Esophagus squamous epithelium (tissue), 5 donors: ENCODE data around the gene FTCD. TPM values are rescaled to one million over a fixed set of nuclear protein-coding genes. Genes with fewer than 3 reads are reported as not detected.
A peak's percentile ranks its signal among the peaks of the same experiment; 100 is the strongest.

Experiments used
- DNase-seq: peaks from one replicate; lab custom pipeline; 2025; lab: John Stamatoyannopoulos, UW
- H3K27ac ChIP-seq, 4 donors: fragments of 200-600 bp; sonication (generic); one replicate each; pipeline ENCODE4 v1.5.1; 2016 to 2019; ENCODE audit warnings: mild to moderate bottlenecking in 1 of 4
- H3K27me3 ChIP-seq, 4 donors: fragments of 200-600 bp; sonication (generic); 1 replicate in 3 of 4; 2 replicates in 1 of 4; pipeline versions ENCODE4 v1.5.1 to v1.6.0; 2017 to 2021; ENCODE audit warnings: antibody characterized with exemption in 1 of 4
- H3K36me3 ChIP-seq, 3 donors: fragments of 200-600 bp; sonication (generic); one replicate each; pipeline ENCODE4 v1.5.1; 2016 to 2019
- H3K4me1 ChIP-seq, 3 donors: fragments of 200-600 bp; sonication (generic); one replicate each; pipeline ENCODE4 v1.5.1; 2017 to 2019
- H3K4me3 ChIP-seq, 4 donors: fragments of 200-600 bp; sonication (generic); 1 replicate in 3 of 4; 2 replicates in 1 of 4; pipeline ENCODE4 v1.5.1; 2016 to 2019; ENCODE audit warnings: mild to moderate bottlenecking in 2 of 4, moderate library complexity in 1 of 4
- H3K9me3 ChIP-seq, 3 donors: fragments of 200-600 bp; sonication (generic); one replicate each; pipeline ENCODE4 v1.5.1; 2016 to 2019
- POLR2A ChIP-seq, 4 donors: fragments of 450-650 bp; IDR thresholded peaks; one replicate each; pipeline ENCODE4 v1.6.1; 2017; ENCODE audit warnings: antibody characterized with exemption in 4 of 4, mild to moderate bottlenecking in 4 of 4, moderate library complexity in 3 of 4
- WGBS, 2 donors: methylation state at CpG; one replicate each; pipeline ENCODE4 v1.1.5; 2018; 5-methylcytosine and 5-hydroxymethylcytosine counted together
- intact Hi-C: fragments of 100-400 bp; cut with DNase I; formaldehyde crosslinking; loops from one replicate; pipeline ENCODE4 v1.15.0; 2022
- total RNA-seq, 4 donors: library from RNA; depleted of rRNA; stranded (reverse); fragments of >200 nt; gene quantifications; one replicate each; pipeline ENCODE4 v1.1.0, GENCODE V29; 2016
- TF ChIP-seq, protein P1 (sequence below), 6 experiments: fragments of 450-650 bp in 4 of 6; fragments of 200-600 bp in 2 of 6; sonication (generic) in 2 of 6; IDR thresholded peaks; one replicate each; pipeline ENCODE4 v1.5.1; 2016 to 2019; ENCODE audit warnings: antibody characterized with exemption in 6 of 6, mild to moderate bottlenecking in 4 of 6, moderate library complexity in 4 of 6
- donor health status: DM: yes; HTN: yes; CAD: no.

The FTCD gene
- total RNA-seq, 4 donors from 2014 or later: not detected

DNA sequence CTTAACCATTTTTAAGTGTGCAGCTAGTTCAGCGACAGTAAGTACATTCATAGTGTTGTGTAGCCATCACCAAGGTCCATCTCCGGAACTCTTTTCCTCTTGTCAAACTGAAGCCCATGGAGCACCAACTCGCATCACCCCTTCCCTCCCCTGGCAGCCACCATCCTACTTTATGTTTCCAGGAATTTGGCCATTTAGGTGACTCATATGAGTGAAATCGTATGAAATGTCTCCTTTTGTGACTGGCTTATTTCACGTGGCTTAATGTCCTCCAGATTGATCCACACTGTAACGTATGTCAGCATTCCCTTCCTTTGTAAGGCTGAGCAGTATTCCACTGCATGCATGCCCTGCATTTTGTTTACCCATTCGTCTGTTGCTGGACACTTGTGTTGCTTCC, 55.0 kb downstream of the FTCD start:
- Histone ChIP-seq H3K4me3 (peak overlapping the region in 2 of 4 donors; percentile 75 to 84), H3K27ac (peak overlapping the region in 1 of 4 donors; percentile 96), H3K27me3 (peaks cover 0 to 70% (median 5%) of the 10 kb centered on the region in 4 donors), H3K4me1 (peaks cover 0 to 31% (median 15%) of the 10 kb centered on the region in 3 donors), H3K9me3 (no peaks in the 10 kb centered on the region), H3K36me3 (no peaks in the 10 kb centered on the region)
- WGBS, 2 donors: 49 to 51% methylated on average over 7 of the region's 7 CpGs
- TF ChIP-seq POLR2A (IDR thresholded peaks at IDR 0.05): no peak
- TF ChIP-seq, protein P1, sequence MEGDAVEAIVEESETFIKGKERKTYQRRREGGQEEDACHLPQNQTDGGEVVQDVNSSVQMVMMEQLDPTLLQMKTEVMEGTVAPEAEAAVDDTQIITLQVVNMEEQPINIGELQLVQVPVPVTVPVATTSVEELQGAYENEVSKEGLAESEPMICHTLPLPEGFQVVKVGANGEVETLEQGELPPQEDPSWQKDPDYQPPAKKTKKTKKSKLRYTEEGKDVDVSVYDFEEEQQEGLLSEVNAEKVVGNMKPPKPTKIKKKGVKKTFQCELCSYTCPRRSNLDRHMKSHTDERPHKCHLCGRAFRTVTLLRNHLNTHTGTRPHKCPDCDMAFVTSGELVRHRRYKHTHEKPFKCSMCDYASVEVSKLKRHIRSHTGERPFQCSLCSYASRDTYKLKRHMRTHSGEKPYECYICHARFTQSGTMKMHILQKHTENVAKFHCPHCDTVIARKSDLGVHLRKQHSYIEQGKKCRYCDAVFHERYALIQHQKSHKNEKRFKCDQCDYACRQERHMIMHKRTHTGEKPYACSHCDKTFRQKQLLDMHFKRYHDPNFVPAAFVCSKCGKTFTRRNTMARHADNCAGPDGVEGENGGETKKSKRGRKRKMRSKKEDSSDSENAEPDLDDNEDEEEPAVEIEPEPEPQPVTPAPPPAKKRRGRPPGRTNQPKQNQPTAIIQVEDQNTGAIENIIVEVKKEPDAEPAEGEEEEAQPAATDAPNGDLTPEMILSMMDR (IDR thresholded peaks at IDR 0.05): no peak
- intact Hi-C loops: loop anchor here (10.0 kb wide), 1 partner anchor 126 kb away; no protein-coding TSS in a partner anchor
- no peak for DNase-seq

DNA sequence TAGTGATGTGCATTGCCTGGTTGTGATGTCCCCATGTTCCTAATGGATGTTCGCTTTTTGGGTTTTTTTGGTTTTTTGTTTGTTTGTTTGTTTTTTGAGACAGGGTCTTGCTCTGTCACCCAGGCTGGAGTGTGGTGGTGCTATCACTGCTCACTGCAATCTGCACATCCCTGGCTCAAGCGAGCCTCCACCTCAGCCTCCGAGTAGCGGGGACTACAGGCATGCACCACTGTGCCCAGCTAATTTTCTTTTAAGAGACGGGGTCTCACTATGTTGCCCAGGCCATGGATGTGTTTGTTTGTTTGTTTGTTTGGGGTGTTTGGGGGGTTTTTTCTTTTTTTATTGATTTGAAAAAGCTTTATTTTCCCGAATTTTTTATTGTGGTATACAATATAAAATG, 55.4 kb downstream of the FTCD start:
- TF ChIP-seq, protein P1 (IDR thresholded peaks at IDR 0.05): no peak
- no peak for TF ChIP-seq POLR2A (IDR thresholded peaks at IDR 0.05)
- 76 to 78% methylated on average over 6 of the region's 6 CpGs for WGBS, 2 donors
- Histone ChIP-seq H3K36me3 (no peaks in the 10 kb centered on the region), H3K9me3 (no peaks in the 10 kb centered on the region), H3K27me3 (peaks cover 0 to 70% (median 5%) of the 10 kb centered on the region in 4 donors), H3K27ac (peak overlapping the region in 2 of 4 donors; percentile 69 to 96), H3K4me3 (peak overlapping the region in 3 of 4 donors; percentile 48 to 84 (median 75)), H3K4me1 (peaks cover 0 to 35% (median 18%) of the 10 kb centered on the region in 3 donors)
- intact Hi-C loops: loop anchor here (10.0 kb wide), 1 partner anchor 125 kb away; no protein-coding TSS in a partner anchor
- DNase-seq: no peak

DNA sequence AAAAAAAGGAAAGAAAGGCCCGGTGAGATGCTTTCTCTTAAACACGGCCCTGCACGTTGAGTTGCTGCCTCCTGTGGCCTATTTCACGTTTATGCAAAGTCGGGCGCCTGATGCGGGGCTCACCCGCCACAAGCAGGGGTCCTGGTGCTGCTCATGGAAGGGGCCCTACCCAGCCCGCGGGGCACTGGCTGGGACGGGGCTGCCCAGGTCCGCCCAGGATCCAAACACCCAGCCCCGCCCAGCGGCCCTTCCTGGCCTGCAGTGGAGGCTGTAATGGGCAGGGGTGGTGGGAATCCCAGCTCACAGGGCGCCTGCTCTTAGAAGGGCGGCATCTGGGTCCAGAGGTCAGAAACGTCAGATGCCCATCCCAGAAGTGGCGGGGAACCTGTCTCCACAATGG, 55.9 kb downstream of the FTCD start:
- intact Hi-C loops: no loop called here
- WGBS, 2 donors: 26 to 51% methylated on average over 12 to 14 of the region's 18 CpGs
- H3K36me3 ChIP-seq: no peaks in the 10 kb centered on the region
- H3K27ac ChIP-seq: peak overlapping the region in 3 of 4 donors; percentile 69 to 96 (median 71)
- H3K27me3 ChIP-seq: peaks cover 0 to 70% (median 5%) of the 10 kb centered on the region in 4 donors
- no peak for DNase-seq
- H3K4me1 ChIP-seq: peaks cover 0 to 36% (median 18%) of the 10 kb centered on the region in 3 donors
- H3K9me3 ChIP-seq: no peaks in the 10 kb centered on the region
- H3K4me3 ChIP-seq: peak overlapping the region; percentile 48 to 84 (median 62)
- TF ChIP-seq, protein P1 (IDR thresholded peaks at IDR 0.05): no peak
- no peak for TF ChIP-seq POLR2A (IDR thresholded peaks at IDR 0.05)

DNA sequence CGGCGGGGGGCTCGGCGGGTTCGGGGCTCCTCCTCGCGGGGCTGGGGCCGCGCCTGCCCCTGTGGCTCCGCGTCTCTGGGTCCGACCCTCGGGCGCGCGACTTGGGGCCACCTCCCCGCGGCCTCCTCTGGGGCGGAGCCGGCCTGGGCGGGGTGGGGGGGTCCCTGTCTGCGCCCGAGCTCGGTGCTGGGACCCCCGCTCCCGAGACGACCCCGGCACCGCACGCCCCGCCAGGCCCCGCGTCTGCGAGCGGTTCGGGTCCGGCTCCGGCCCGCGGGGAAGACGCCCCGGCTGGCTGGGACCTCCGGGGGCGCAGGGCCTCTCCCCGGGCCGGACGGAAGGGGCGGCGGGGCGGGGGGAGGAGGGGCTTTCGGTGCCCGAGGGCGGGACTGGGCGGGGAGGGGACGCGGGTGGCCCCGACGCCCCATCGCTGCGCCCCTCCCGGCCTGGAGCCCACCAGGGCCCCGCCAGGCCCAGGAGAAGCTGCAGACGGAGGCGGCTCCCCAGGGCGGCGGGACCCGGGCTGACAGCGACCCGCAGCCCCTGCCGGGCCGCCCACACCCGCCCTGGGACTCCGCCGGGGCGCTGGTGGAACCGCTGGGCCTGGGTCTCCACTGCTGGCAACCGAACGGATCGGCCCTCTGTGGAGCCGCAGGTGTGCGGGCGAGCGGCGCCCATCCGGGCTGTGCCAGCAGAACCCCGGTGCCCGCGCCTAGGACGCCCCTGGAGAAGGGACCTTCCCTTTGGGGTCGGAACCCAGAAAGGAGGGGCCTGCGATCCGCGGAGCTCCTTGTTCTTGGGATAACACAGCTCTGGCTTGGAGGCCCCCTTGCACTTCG, 56.9 kb downstream of the FTCD start:
- TF ChIP-seq POLR2A (IDR thresholded peaks at IDR 0.05): no peak
- TF ChIP-seq, protein P1 (IDR thresholded peaks at IDR 0.05): no peak
- no peak for DNase-seq
- H3K4me1 ChIP-seq: peaks cover under 1 to 43% (median 18%) of the 10 kb centered on the region in 3 donors
- H3K9me3 ChIP-seq: no peaks in the 10 kb centered on the region
- no CpG with 5 or more reads among the region's 94 CpGs for WGBS, 2 donors
- intact Hi-C loops: no loop called here
- peaks cover 0 to 66% (median 5%) of the 10 kb centered on the region in 4 donors for H3K27me3 ChIP-seq
- H3K36me3 ChIP-seq: no peaks in the 10 kb centered on the region
- peak overlapping the region; percentile 48 to 84 (median 62) for H3K4me3 ChIP-seq
- H3K27ac ChIP-seq: peak overlapping the region; percentile 69 to 98 (median 88)
